DMS 273 (cell line): ENCODE data around the gene SIL1.
A peak's percentile ranks its signal among the peaks of the same experiment; 100 is the strongest.
"Not testable (repeated sequence)": the region's sequence is repeated elsewhere in the genome, so short reads cannot be mapped to it uniquely, and the experiment has no call there.

Experiments used
- DNase-seq: peaks from one replicate; lab custom pipeline; 2025; ENCODE audit not compliant: unreplicated experiment; lab: John Stamatoyannopoulos, UW

The SIL1 gene

DNA sequence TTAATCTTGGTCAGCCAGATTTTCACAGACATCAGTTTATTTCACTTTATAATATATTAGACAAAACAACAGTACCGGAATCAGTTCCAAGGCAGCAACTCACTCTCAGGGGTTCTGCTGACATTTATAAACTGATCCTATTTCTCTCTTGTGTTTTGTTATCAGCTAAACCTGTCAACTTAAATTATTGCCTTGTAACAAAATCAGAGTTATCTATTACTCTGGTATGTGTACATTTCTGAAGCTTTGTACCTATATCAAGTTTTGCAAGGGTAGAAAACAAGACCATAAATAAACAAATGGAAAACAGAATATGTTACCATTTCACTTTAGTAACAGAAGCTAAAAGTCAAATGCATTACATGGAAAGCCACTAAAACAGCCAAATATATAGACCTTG is 122.1 kb downstream of the SIL1 start:
- no peak for DNase-seq

DNA sequence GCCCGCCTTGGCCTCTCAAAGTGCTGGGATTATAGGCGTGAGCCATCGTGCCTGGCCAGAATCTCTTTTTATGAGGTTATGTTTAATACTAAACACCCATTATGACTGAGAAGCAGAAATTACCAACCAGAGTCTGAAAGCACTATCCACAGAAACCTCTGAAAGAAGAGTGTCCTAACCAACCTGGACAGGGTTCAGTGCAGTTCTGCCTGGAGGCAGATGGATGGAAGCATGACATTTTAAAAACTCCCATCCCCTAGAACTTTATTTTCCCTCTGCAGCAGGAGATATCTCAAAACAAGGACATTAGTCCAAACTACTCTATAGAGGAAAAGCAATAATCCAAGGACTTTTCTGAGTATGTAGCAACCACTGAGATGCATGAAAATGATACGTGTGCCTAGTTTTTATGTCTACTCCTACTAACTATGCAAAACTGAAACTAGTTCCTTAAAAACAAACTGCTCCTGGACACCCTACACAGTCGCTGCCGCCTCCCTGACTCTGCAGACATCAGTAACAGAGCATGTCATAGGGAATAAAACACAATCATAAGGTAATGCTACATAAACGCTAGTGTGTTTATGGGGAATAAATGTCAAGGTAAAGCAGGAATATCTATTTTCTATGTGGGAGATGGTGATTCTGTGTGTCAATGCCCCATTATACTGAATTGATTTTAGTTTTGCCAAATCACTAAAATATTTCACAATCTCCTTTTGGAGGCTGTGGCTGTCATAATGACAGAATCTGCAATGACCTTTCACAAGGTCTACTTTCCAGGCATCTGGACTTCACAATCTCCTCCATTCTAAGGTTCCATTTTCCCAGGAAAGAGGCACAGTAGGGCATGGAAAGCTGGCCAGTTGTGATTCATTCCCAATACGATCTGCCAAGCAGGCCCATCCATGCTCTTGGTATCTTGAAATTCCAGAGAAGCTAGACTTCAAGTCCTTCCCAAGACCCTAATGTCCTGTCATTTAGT is 122.8 kb downstream of the SIL1 start:
- no peak for DNase-seq

DNA sequence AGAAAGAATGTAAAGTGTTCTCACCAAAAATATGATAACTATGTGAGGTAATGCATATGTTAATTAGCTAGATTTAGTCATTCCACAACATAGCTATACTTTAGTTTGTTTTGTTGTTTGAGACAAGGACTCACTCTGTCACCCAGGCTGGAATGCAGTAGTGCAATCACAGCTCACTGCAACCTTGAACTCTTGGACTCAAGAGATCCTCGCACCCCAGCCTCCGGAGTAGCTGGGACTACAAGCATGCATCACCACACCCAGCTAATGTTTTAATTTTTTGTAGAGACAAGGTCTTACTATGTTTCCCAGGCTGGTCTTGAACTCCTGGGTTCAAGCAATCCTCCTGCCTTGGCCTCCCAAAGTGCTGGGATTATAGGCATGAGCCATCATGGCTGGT is 124.2 kb downstream of the SIL1 start:
- not testable (repeated sequence) for DNase-seq

DNA sequence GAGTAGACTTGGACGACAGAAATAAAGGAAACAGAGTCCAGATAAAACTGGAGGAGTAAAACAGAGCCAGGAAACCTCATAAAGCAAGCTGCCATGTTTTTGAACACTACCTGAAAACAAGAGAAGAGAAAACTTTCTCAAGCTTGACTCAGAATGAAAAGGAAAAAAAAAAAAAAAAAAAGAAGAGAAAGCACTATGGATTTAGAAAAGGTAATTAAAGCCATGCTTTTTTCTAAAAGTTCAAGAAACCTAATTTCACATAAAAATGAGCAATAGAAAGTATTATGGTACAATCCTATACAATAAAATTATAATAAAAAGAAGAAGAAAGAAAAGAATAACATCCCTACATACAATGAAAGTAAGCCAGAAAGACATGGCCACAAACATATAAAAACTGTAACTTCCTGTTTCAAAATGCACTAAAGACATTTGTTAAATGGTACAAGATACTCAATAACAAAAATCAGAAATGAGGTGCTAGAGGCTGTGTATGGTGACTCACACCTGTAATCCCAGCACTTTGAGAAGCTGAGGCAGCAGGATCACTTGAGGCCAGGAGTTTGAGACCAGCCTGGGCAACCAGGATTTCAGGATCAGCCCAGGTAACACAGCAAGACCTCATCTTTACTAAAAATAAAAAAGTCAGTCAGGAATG is 129.5 kb downstream of the SIL1 start:
- DNase-seq, result no peak

DNA sequence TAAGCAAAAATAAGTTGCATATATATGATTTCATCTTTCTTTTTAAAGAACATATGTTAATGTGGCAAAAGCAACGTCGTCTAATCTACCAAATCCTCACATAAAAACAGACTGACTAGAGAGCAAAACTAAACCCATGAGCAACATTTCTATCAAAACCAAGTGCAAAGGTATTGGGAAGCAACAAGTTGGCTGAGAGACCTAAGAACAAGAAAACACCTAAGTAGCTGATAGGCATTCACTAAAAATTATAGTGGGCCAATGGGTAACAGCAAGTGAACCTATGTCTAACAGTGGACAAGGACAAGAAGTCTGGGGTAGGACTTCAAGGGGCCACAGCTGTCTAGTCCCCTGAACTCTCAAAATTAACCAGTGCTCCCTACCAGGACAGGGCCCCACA is 130.1 kb downstream of the SIL1 start:
- no peak for DNase-seq

DNA sequence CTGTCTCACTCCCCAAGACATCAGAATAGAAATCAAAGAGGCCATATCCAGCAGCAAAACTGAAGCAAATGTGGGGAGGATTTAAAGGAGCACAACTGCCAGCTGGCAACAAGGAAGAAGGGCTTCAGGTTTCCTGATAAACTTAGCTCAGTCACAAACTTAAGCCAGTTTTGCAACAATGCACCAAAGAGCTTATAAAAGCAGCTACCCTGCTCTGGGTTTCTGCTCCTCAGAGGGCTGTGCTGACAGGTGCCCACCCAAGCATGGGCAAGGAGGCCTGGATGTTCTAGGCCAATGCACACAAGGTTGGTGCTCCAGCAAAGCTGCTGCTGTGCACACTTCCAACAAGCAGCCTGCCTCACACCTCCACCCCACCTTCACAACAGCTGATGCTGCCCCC is 132.9 kb downstream of the SIL1 start:
- DNase-seq, result peak; percentile 21

DNA sequence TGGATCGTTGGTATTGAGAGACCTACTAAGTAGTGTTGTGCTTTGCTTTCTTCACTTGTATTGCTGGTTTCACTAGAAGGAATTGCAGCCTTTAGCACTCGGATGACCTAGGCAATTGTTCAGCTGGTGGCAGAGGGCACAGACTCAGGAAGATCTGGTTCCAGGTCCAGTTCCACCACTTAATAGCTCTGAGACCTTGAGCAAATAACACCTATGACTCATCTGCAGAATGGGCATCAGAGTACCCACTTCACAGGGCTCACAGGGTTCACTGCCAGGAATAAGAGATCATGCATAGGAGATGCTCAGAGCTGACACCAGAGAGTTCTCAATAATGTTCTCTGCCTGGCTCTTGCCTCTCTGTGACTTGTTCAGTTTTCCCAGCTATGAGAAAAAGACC is 133.6 kb downstream of the SIL1 start:
- DNase-seq, result no peak

DNA sequence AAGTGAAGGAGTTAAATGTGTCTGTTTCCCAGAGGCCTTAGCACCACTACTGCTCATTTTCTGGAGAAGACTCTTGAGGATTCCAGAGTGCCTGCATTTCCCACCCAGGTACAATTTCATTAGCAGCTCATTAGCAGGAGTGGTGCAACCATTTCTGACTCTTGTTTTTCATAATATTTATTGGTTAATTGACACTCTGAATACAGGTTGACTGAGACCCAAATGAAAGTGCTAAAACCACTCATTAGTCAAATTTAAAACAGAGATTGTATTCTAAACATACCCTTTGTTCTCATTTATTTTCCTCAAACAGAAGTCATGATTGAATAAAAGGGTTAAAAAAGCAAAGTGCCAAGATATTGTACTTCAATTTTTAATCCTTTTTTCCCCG is 134.5 kb downstream of the SIL1 start:
- DNase-seq, result no peak

DNA sequence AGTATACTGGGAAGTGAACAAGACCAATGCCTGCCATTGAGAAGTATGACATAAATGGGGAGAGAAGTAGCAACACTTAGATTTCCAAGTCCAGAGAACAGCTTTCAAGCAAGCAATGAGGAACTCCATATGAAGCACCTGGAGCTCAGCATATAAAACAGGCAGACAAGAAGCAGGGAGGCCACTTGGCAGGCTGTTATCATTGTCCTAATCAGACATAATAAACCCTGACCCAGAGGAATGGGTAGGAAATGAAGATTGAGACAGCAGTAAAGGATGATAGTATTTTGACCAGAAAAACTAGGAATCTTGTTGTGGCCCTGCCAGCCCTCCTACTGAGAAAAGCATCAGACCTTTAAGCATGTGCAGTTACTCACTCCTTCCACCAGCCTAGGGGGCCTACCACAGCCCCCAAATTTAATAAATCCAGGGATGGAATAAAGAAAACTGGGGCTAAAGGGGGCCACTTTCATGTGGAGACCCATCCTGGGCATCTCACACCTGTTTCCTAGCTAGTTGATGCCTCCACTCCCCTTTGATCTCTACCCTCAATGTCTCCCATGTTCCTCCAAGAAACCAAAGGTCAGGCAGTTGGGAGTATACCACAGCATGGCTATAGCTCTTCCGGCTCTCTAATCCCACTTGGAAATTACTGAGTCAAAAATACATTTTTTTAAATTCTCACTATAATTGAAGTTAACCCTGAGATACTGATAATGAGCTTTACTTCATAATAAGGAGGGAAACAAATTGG is 135.1 kb downstream of the SIL1 start:
- DNase-seq, result no peak

DNA sequence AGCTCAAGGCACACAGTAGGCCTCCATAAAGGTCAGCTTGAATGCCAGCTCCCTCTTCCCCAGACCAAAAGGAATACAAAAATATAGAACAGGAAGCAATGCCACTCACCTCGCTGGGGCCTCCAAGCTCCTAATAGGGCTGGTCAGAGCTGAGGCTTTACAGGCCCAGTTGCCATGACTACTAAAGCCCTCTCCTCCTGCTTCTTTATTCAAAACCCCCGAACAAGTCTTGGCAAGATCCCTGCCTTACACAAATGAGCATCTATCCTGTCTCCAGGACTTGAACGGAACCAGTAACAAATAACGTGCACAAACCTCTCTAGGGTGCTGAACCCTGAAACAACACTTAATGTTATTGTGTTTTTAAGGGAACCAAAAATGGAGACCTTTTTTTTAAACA is 136.3 kb downstream of the SIL1 start:
- DNase-seq, result peak; percentile 64

DNA sequence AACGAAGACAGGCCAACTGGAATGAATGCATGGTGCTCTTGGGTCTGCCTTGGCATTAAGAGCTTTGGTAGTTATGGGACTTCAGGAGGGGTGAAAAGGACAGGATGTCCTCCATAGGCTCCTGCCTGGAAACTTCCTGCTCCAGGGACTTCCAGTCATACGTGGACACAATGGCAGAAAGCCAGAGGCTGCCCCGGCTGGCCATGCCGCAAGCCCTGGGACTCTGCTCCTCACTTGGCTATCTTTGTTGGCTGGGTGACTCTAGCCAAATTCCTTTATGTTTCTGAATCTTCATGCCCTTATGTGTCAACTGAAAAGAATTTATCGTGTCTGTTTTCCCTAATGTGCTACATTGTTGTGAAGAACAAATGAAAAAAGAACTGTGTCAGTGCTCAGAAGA is 136.9 kb downstream of the SIL1 start:
- no peak for DNase-seq

DNA sequence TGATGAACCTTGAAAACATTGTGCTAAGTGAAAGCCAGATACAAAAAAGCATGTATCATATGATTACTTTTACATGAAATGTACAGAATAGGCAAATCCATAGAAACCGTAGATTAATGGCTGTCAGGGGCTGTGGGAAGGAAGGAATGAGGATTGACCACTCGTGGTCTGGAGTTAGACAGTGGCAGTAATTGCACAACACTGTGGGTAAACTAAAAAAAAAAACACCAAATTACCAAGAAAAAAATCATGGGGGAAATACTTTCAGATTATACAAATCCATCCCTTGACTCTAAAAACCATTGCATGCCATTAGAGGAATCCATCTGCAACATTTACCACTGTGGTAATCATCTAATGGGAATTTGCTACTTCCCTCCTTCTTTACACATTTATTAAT is 140.0 kb downstream of the SIL1 start:
- no peak for DNase-seq

DNA sequence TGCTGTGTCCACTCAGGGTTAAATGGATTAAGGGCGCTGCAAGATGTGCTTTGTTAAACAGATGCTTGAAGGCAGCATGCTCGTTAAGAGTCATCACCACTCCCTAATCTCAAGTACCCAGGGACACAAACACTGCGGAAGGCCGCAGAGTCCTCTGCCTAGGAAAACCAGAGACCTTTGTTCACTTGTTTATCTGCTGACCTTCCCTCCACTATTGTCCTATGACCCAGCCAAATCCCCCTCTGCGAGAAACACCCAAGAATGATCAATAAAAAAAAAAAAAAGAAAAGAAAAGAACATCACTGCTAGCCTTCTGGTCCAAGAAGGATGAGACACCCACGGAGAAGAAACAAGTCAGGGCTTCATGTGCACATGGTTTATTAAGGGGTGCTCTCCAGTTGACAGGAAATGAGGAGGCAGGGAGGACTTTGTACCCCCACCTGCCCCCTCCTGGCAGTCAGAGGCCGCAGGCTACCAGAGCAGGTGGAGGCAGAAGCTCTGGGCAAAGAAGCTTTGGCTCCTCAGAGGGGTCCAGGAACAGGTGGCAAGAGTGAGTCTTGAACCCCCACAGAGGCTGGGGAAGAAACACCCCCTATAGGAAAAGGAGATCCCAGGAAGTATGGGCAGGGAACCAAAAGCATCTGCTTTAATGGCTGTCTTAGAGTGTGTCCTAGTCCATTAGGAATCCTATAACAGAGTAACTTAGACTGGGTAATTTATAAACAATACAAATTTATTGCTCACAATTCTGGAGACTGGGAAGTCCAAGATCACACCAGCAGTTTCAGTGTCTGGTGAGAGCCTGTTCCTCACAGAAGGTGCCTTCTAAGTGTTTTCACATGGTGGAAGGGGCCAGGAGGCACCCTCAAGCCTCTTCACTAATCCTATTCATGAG is 140.9 kb downstream of the SIL1 start:
- not testable (repeated sequence) for DNase-seq

DNA sequence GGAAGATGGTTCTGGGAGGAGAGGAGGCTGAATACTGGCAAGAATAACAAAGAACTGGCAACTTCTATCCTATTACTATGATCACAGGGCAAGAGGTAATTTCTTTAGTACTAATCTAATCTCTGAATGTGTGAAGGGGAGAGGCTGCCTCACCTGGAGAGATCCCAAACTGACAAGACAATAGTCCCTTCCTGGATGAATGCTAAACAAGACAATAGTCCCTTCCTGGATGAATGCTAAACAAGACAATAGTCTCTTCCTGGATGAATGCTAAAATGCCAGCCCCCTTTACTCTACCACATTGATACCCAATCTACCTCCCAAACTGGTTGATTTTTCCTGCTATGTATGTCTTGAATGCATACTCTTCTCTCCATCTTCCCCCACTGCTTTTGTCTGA is 145.2 kb downstream of the SIL1 start:
- no peak for DNase-seq

DNA sequence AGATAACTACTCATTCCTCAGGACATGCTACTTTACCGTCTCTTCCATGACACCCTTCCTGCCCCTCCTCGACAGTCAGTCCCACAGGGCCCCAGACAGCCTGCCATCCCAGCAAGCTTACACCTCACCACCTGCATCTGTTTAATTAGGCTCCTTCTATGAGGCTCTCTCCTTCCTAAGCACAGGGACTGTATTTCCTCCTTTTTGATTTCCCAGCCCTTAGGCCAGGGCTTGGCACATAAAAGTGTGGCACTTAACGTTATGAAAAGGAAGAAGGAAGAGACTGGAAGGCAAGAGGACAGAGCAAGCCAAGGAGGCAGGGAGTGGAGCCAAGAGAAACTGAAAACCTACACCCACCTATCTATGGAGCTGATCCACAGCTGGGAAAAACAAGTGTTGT is 146.8 kb downstream of the SIL1 start:
- peak; percentile 41 for DNase-seq

DNA sequence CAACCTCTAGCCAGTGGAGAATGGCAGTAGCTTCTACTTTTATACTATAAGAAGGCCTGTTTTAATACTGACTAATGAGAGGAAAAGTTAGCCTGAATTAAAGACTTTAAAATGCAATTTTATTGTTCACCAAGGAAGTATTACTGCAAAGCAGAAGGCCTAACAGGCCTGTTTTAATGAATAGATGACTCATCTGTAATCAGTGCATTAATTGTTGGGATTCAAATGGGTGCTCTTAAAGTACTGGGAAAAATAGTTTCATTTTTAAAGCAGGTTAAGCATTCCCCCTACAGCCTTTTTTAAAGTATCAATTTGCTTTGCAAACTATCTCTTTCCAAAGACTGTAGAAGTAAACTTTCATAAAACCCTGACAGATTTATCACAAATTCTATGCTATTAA is 147.7 kb downstream of the SIL1 start:
- peak; percentile 39 for DNase-seq

DNA sequence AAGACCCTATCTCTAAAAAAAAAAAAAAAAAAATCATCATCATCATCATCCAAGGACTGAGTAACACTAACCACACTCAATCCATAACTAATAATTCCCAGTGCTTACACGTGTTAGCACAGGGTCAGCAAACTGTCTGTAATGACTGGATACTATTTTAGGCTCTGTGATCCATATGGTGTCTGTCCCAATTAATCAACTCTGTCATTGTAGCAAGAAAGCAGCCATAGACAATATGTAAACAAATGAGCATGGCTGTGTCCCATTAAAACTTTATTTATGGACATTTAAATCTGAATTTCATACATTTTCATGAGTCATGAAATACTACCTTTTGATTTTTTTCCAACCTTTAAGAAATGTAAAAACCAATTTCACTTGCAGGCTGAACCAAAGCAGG is 148.4 kb downstream of the SIL1 start:
- peak; percentile 34 for DNase-seq

DNA sequence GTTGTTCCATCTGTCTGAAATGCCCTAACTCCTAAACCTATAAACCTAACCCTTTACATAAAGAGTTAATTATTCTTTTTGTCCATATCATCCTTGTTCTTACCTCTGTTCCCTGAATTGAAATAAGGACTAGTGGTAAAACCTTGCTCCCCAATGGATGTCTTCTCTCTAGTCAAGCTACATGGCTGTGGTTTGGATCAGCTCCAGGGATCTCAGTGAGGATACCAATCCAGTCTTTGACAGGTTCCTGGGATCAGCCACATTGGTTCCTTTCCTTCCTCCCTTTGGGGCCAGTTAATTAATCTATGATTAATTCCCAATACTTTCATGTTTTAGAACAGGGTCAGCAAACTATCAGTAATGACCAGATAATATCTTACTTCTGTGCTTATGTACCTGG is 151.6 kb downstream of the SIL1 start:
- no peak for DNase-seq

DNA sequence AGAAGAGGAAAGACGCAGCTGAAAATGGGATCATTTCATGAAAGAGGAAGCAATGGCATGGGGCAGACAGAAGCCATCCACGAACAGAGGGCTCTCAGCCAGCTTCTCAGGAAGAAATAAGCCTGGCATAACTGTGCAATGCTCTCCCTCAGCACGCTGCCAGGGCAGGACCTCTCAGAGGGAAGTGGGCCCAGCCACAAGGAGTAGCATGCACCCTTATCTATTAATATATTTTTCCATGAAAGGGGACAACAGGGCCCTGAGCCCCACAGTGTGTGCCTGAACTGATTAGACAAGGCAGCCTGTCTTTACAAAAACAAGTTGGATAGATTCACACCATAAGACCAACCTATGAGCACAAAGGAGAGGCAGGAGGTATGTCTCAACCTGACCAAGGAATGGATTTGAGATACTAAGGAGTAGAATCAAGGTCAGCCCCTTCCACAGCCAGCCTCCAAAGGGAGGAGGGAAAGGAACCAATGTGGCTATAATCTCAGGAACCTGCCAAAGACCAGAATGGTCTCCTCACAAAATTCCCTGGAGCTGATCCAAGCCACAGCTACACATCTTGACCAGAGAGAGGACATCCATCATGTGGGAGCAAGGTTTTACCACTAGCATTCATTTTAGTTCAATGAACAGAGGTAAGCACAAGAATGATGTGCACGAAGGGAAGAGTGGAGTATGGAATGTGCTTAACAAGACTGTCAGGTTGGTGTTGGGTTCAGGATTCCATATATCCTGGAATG is 154.8 kb downstream of the SIL1 start:
- no peak for DNase-seq

DNA sequence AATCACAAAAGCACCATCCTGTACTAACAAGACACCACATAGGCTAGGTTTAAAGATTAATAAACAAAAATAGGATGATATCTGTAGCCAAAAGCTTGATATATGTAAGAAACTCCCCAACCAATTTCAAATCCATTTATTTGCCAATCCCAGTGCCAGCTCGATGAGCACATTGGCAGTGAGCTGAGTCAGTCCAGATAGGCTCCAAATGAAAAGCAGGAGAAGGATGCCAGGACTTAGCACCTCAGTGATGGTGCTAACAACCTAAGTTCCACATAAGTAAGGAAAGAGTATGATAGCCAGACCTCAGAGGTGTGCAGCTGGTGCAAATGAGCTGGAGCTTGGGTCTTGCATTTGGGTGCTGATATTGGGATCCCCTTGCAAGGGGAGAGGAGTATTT is 158.1 kb downstream of the SIL1 start:
- no peak for DNase-seq
